GM10248 (cell line): Measurements from ENCODE around the gene KATNIP.

Source experiments
- CTCF ChIA-PET: fragments of 300-600 bp; sonication (Branson Sonifier 250); formaldehyde crosslinking; extraction: SDS; loops from one replicate; lab custom pipeline; 2021; ENCODE audit warnings: antibody characterized with exemption; lab: Yijun Ruan, JAX
- POLR2A ChIA-PET: fragments of 350-650 bp; sonication (Branson Sonifier 250); formaldehyde crosslinking; extraction: SDS; loops from one replicate; lab custom pipeline; 2020; ENCODE audit warnings: antibody characterized with exemption; lab: Yijun Ruan, JAX
- DNase-seq: peaks from one replicate; pipeline ENCODE4 v3.0.0; 2012; ENCODE audit errors: extremely low spot score
- CTCF ChIP-seq: IDR thresholded peaks from 2 replicates; pipeline ENCODE4 v1.5.1; 2012; ENCODE audit warnings: mild to moderate bottlenecking, low read depth; ENCODE audit errors: extremely low read depth, missing control alignments, control extremely low read depth

KATNIP gene

GRCh38 chr16:27531826-27532800, 17.8 kb upstream of the KATNIP start:
- CTCF ChIA-PET = interaction anchor here (0.9 to 1.5 kb wide), 2 partner anchors 16 kb away, joined by 3 to 5 read pairs; no protein-coding TSS in a partner anchor
- DNase-seq = no peak
- POLR2A ChIA-PET = no interaction called here
- TF ChIP-seq CTCF = no peak

GRCh38 chr16:27534256-27534655, 15.7 kb upstream of the KATNIP start:
- ChIA-PET CTCF (no interaction called here), POLR2A (no interaction called here)
- no peak for TF ChIP-seq CTCF
- DNase-seq = no peak

GRCh38 chr16:27538528-27538927, 11.4 kb upstream of the KATNIP start:
- TF ChIP-seq CTCF = no peak
- ChIA-PET CTCF (no interaction called here), POLR2A (interaction anchor here (0.6 kb wide), 1 partner anchor 28 kb away, joined by 3 read pairs; no protein-coding TSS in a partner anchor)
- no peak for DNase-seq

- ChIA-PET POLR2A (no interaction called here), CTCF (no interaction called here)
- TF ChIP-seq CTCF = no peak
- DNase-seq = no peak
These were observed 10.8 kb upstream of the KATNIP start for GRCh38 chr16:27539120-27539519.

- POLR2A ChIA-PET = no interaction called here
- CTCF ChIA-PET = no interaction called here
- TF ChIP-seq CTCF = no peak
These were observed 10.3 kb upstream of the KATNIP start for GRCh38 chr16:27539636-27540035.

GRCh38 chr16:27543801-27544200, 6.1 kb upstream of the KATNIP start:
- DNase-seq = no peak

More at GRCh38 chr16:27539636-27540035, 10.3 kb upstream of the KATNIP start:
- no peak for DNase-seq

More at GRCh38 chr16:27543801-27544200, 6.1 kb upstream of the KATNIP start:
- TF ChIP-seq CTCF = no peak
- CTCF ChIA-PET = interaction anchor here (1.3 kb wide), 1 partner anchor 27 kb away, joined by 8 read pairs; no protein-coding TSS in a partner anchor
- POLR2A ChIA-PET = no interaction called here
